Measurements from ENCODE around the gene B3GNT4. TPM values are rescaled to one million over a fixed set of nuclear protein-coding genes. Genes with fewer than 3 reads are reported as not detected.

The B3GNT4 gene
- total RNA-seq, 1 donor from 2014 or later = 0.30 TPM

GRCh38 chr12:122189626-122190475, 13.7 kb upstream of the B3GNT4 start:
- intact Hi-C loops (cut with DNase I) = no loop called here
- DNase-seq (no peak), ATAC-seq (peak; percentile 14 to 20)
- no peak for TF ChIP-seq CTCF (IDR thresholded peaks at IDR 0.05)
- Histone ChIP-seq H3K27ac (no peak overlapping the region), H3K4me3 (no peak overlapping the region), H3K9me3 (no peaks in the 10 kb centered on the region), H3K27me3 (ENCODE audit: low read depth) (no peaks in the 10 kb centered on the region), H3K4me1 (no peaks in the 10 kb centered on the region), H3K36me3 (no peaks in the 10 kb centered on the region)

- ATAC-seq = peak; percentile 82 to 84
- intact Hi-C loops (cut with DNase I) = no loop called here
Observed at GRCh38 chr12:122190842-122191668, 12.5 kb upstream of the B3GNT4 start.

GRCh38 chr12:122192441-122192840, 11.1 kb upstream of the B3GNT4 start:
- DNase-seq = no peak
- intact Hi-C loops (cut with DNase I) = no loop called here
- no peak overlapping the region for H3K27ac ChIP-seq
- no peak overlapping the region for H3K4me3 ChIP-seq
- TF ChIP-seq CTCF (IDR thresholded peaks at IDR 0.05) = no peak
- H3K36me3 ChIP-seq = no peaks in the 10 kb centered on the region
- H3K9me3 ChIP-seq = no peaks in the 10 kb centered on the region
- H3K27me3 ChIP-seq (ENCODE audit: low read depth) = no peaks in the 10 kb centered on the region
- ATAC-seq = no peak
- no peaks in the 10 kb centered on the region for H3K4me1 ChIP-seq

More at GRCh38 chr12:122190842-122191668, 12.5 kb upstream of the B3GNT4 start:
- Histone ChIP-seq H3K27ac (no peak overlapping the region), H3K4me1 (no peaks in the 10 kb centered on the region), H3K4me3 (no peak overlapping the region), H3K36me3 (no peaks in the 10 kb centered on the region), H3K27me3 (ENCODE audit: low read depth) (no peaks in the 10 kb centered on the region), H3K9me3 (no peaks in the 10 kb centered on the region)
- TF ChIP-seq CTCF (IDR thresholded peaks at IDR 0.05) = peak; percentile 70
- peak; percentile 57 for DNase-seq

- ATAC-seq (no peak), DNase-seq (no peak)
- Histone ChIP-seq H3K4me3 (no peak overlapping the region), H3K27me3 (ENCODE audit: low read depth) (peaks cover 10% of the 10 kb centered on the region), H3K36me3 (no peaks in the 10 kb centered on the region), H3K4me1 (no peaks in the 10 kb centered on the region), H3K27ac (no peak overlapping the region), H3K9me3 (no peaks in the 10 kb centered on the region)
- intact Hi-C loops (cut with DNase I) = no loop called here
- no peak for TF ChIP-seq CTCF (IDR thresholded peaks at IDR 0.05)
Observed at GRCh38 chr12:122194804-122195203, 8.7 kb upstream of the B3GNT4 start.

- no peak overlapping the region for H3K27ac ChIP-seq
- no peak for TF ChIP-seq CTCF (IDR thresholded peaks at IDR 0.05)
- H3K36me3 ChIP-seq = no peaks in the 10 kb centered on the region
- H3K4me3 ChIP-seq = no peak overlapping the region
- intact Hi-C loops (cut with DNase I) = no loop called here
- H3K9me3 ChIP-seq = no peaks in the 10 kb centered on the region
- DNase-seq (no peak), ATAC-seq (no peak)
- H3K4me1 ChIP-seq = no peaks in the 10 kb centered on the region
- H3K27me3 ChIP-seq (ENCODE audit: low read depth) = peaks cover 16% of the 10 kb centered on the region
Observed at GRCh38 chr12:122195405-122195804, 8.1 kb upstream of the B3GNT4 start.

All from lower lobe of right lung (tissue), 2 donors.